Activated CD8-positive, alpha-beta memory T cell treated with anti-CD3 and anti-CD28 coated beads, Interleukin-2, amount 10 ng/mL, durations not matched to agents 7 days and 5 days (primary cell): ENCODE results near the gene KIF16B. TPM values are rescaled to one million over a fixed set of nuclear protein-coding genes. Genes with fewer than 3 reads are reported as not detected.
"Not testable (repeated sequence)": the region's sequence is repeated elsewhere in the genome, so short reads cannot be mapped to it uniquely, and the experiment has no call there.

Source experiments
- ATAC-seq: fragments of 150-1000 bp; cut with Tn5 transposase; one replicate; pipeline ENCODE4 v1.10.0; 2021; ENCODE audit warnings: moderate library complexity
- CTCF ChIA-PET: fragments of 350-600 bp; sonication (Branson Sonifier 250); formaldehyde crosslinking; loops from one replicate; lab custom pipeline; 2021; ENCODE audit warnings: antibody characterized with exemption; lab: Charles Lee
- DNase-seq: peaks from one replicate; pipeline ENCODE4 v3.0.0-alpha.2; 2020
- H3K27ac Mint-ChIP-seq: one replicate; pipeline ENCODE4 v1.8.0; 2021; ENCODE audit warnings: mild to moderate bottlenecking, mixed read lengths
- H3K27me3 Mint-ChIP-seq: one replicate; pipeline ENCODE4 v1.8.0; 2021; ENCODE audit warnings: mixed read lengths
- H3K36me3 Mint-ChIP-seq: one replicate; pipeline ENCODE4 v1.8.0; 2021; ENCODE audit warnings: mild to moderate bottlenecking, mixed read lengths
- H3K4me1 Mint-ChIP-seq: one replicate; pipeline ENCODE4 v1.8.0; 2021; ENCODE audit warnings: mixed read lengths
- H3K4me3 Mint-ChIP-seq: one replicate; pipeline ENCODE4 v1.8.0; 2021; ENCODE audit warnings: mild to moderate bottlenecking, moderate library complexity, mixed read lengths
- H3K9me3 Mint-ChIP-seq: one replicate; pipeline ENCODE4 v1.8.0; 2022; ENCODE audit warnings: low read depth, mixed read lengths
- total RNA-seq, 2 experiments: library from RNA; stranded (reverse); gene quantifications; one replicate each; pipeline ENCODE4 v1.2.3, GENCODE V29; 2021

KIF16B gene
- total RNA-seq, 2 experiments from 2014 or later, result 3.0 to 4.1 TPM

GRCh38 chr20:16537918-16538317, 35.3 kb downstream of the KIF16B start:
- ATAC-seq (no peak), DNase-seq (no peak)
- no peaks in the 10 kb centered on the region for H3K4me1 Mint-ChIP-seq
- H3K36me3 Mint-ChIP-seq, result no peaks in the 10 kb centered on the region
- no peaks in the 10 kb centered on the region for H3K27me3 Mint-ChIP-seq
- CTCF ChIA-PET, result no interaction called here
- no peak overlapping the region for H3K4me3 Mint-ChIP-seq
- no peak overlapping the region for H3K27ac Mint-ChIP-seq
- H3K9me3 Mint-ChIP-seq, result no peaks in the 10 kb centered on the region

- Mint-ChIP-seq H3K36me3 (no peaks in the 10 kb centered on the region), H3K4me1 (no peaks in the 10 kb centered on the region), H3K27me3 (no peaks in the 10 kb centered on the region), H3K27ac (no peak overlapping the region), H3K9me3 (no peaks in the 10 kb centered on the region), H3K4me3 (no peak overlapping the region)
- no peak for DNase-seq
- CTCF ChIA-PET, result no interaction called here
- ATAC-seq, result no peak
Observed at GRCh38 chr20:16537025-16537665, 36.1 kb downstream of the KIF16B start.

GRCh38 chr20:16535277-16535676, 38.0 kb downstream of the KIF16B start:
- H3K4me3 Mint-ChIP-seq, result no peak overlapping the region
- no peaks in the 10 kb centered on the region for H3K36me3 Mint-ChIP-seq
- DNase-seq (no peak), ATAC-seq (no peak)
- H3K9me3 Mint-ChIP-seq, result no peaks in the 10 kb centered on the region
- H3K4me1 Mint-ChIP-seq, result no peaks in the 10 kb centered on the region
- H3K27ac Mint-ChIP-seq, result no peak overlapping the region
- CTCF ChIA-PET, result no interaction called here
- H3K27me3 Mint-ChIP-seq, result no peaks in the 10 kb centered on the region

GRCh38 chr20:16533502-16533901, 39.7 kb downstream of the KIF16B start:
- Mint-ChIP-seq H3K9me3 (no peaks in the 10 kb centered on the region), H3K27ac (no peak overlapping the region), H3K27me3 (no peaks in the 10 kb centered on the region), H3K4me1 (no peaks in the 10 kb centered on the region), H3K36me3 (no peaks in the 10 kb centered on the region), H3K4me3 (no peak overlapping the region)
- DNase-seq, result no peak
- CTCF ChIA-PET, result no interaction called here
- ATAC-seq, result no peak

GRCh38 chr20:16531485-16531884, 41.8 kb downstream of the KIF16B start:
- Mint-ChIP-seq H3K36me3 (no peaks in the 10 kb centered on the region), H3K27ac (no peak overlapping the region), H3K4me1 (no peaks in the 10 kb centered on the region), H3K4me3 (no peak overlapping the region), H3K27me3 (no peaks in the 10 kb centered on the region), H3K9me3 (no peaks in the 10 kb centered on the region)
- DNase-seq, result no peak
- no peak for ATAC-seq
- CTCF ChIA-PET, result no interaction called here

GRCh38 chr20:16530201-16530681, 43.0 kb downstream of the KIF16B start:
- DNase-seq (no peak), ATAC-seq (no peak)
- CTCF ChIA-PET, result no interaction called here
- no peaks in the 10 kb centered on the region for H3K27me3 Mint-ChIP-seq
- H3K4me3 Mint-ChIP-seq, result no peak overlapping the region
- H3K27ac Mint-ChIP-seq, result no peak overlapping the region
- no peaks in the 10 kb centered on the region for H3K4me1 Mint-ChIP-seq
- no peaks in the 10 kb centered on the region for H3K36me3 Mint-ChIP-seq
- no peaks in the 10 kb centered on the region for H3K9me3 Mint-ChIP-seq

- H3K36me3 Mint-ChIP-seq, result no peaks in the 10 kb centered on the region
- H3K27ac Mint-ChIP-seq, result no peak overlapping the region
Observed at GRCh38 chr20:16528078-16528477, 45.2 kb downstream of the KIF16B start.

GRCh38 chr20:16527438-16527837, 45.8 kb downstream of the KIF16B start:
- no peak overlapping the region for H3K27ac Mint-ChIP-seq
- DNase-seq (no peak), ATAC-seq (no peak)
- no peaks in the 10 kb centered on the region for H3K4me1 Mint-ChIP-seq
- no peaks in the 10 kb centered on the region for H3K36me3 Mint-ChIP-seq
- H3K9me3 Mint-ChIP-seq, result no peaks in the 10 kb centered on the region
- CTCF ChIA-PET, result no interaction called here
- no peaks in the 10 kb centered on the region for H3K27me3 Mint-ChIP-seq
- H3K4me3 Mint-ChIP-seq, result no peak overlapping the region

More at GRCh38 chr20:16528078-16528477, 45.2 kb downstream of the KIF16B start:
- no peaks in the 10 kb centered on the region for H3K4me1 Mint-ChIP-seq
- DNase-seq (no peak), ATAC-seq (no peak)
- H3K27me3 Mint-ChIP-seq, result no peaks in the 10 kb centered on the region
- CTCF ChIA-PET, result no interaction called here
- no peaks in the 10 kb centered on the region for H3K9me3 Mint-ChIP-seq
- H3K4me3 Mint-ChIP-seq, result no peak overlapping the region

- Mint-ChIP-seq H3K4me3 (no peak overlapping the region), H3K9me3 (no peaks in the 10 kb centered on the region), H3K4me1 (no peaks in the 10 kb centered on the region), H3K27me3 (no peaks in the 10 kb centered on the region), H3K36me3 (no peaks in the 10 kb centered on the region), H3K27ac (no peak overlapping the region)
- ATAC-seq (no peak), DNase-seq (no peak)
- CTCF ChIA-PET, result no interaction called here
Observed at GRCh38 chr20:16526433-16527380, 46.5 kb downstream of the KIF16B start.

- H3K27ac Mint-ChIP-seq, CTCF ChIA-PET, H3K4me1 Mint-ChIP-seq, H3K36me3 Mint-ChIP-seq, H3K27me3 Mint-ChIP-seq, H3K4me3 Mint-ChIP-seq, DNase-seq, ATAC-seq, H3K9me3 Mint-ChIP-seq: not testable (repeated sequence)
Observed at GRCh38 chr20:16522651-16523050, 50.6 kb downstream of the KIF16B start.

GRCh38 chr20:16520154-16520553, 53.1 kb downstream of the KIF16B start:
- no peaks in the 10 kb centered on the region for H3K36me3 Mint-ChIP-seq
- no peak overlapping the region for H3K4me3 Mint-ChIP-seq
- no peak for DNase-seq
- H3K9me3 Mint-ChIP-seq, result no peaks in the 10 kb centered on the region
- H3K27me3 Mint-ChIP-seq, result no peaks in the 10 kb centered on the region
- H3K4me1 Mint-ChIP-seq, result no peaks in the 10 kb centered on the region
- ATAC-seq, result no peak
- H3K27ac Mint-ChIP-seq, result no peak overlapping the region
- CTCF ChIA-PET, result no interaction called here

GRCh38 chr20:16519673-16520072, 53.6 kb downstream of the KIF16B start:
- H3K4me3 Mint-ChIP-seq, H3K27me3 Mint-ChIP-seq, H3K27ac Mint-ChIP-seq, CTCF ChIA-PET, DNase-seq, H3K36me3 Mint-ChIP-seq, ATAC-seq, H3K4me1 Mint-ChIP-seq, H3K9me3 Mint-ChIP-seq: not testable (repeated sequence)

GRCh38 chr20:16518784-16519084, 54.5 kb downstream of the KIF16B start:
- ATAC-seq (no peak), DNase-seq (no peak)
- no peak overlapping the region for H3K27ac Mint-ChIP-seq
- H3K27me3 Mint-ChIP-seq, result no peaks in the 10 kb centered on the region
- H3K36me3 Mint-ChIP-seq, result no peaks in the 10 kb centered on the region
- CTCF ChIA-PET, result interaction anchor here (1.6 kb wide), 1 partner anchor 243 kb away, joined by 8 read pairs; no protein-coding TSS in a partner anchor
- no peaks in the 10 kb centered on the region for H3K4me1 Mint-ChIP-seq
- H3K9me3 Mint-ChIP-seq, result no peaks in the 10 kb centered on the region
- no peak overlapping the region for H3K4me3 Mint-ChIP-seq
